Retinal pigment epithelial cell (primary cell): ENCODE results near the gene GYS2.

ENCODE experiments used
- DNase-seq: peaks from one replicate; pipeline ENCODE4 v3.0.0-alpha.2; 2010; ENCODE audit warnings: low read depth
- H3K4me3 ChIP-seq: 2 replicates; pipeline ENCODE4 v1.5.1; 2011; ENCODE audit warnings: mild to moderate bottlenecking, low read length, control low read depth, moderate library complexity
- CTCF ChIP-seq: conservative IDR thresholded peaks from 2 replicates; pipeline ENCODE4 v1.5.1; 2011; ENCODE audit warnings: low read depth, low read length, control low read depth, inconsistent platforms

Gene GYS2

GRCh38 chr12:21566907-21567394, 37.7 kb downstream of the GYS2 start:
- no peak for DNase-seq
- TF ChIP-seq CTCF = no peak
- no peak overlapping the region for H3K4me3 ChIP-seq

GRCh38 chr12:21566223-21566906, 38.3 kb downstream of the GYS2 start:
- H3K4me3 ChIP-seq = no peak overlapping the region
- TF ChIP-seq CTCF = no peak
- no peak for DNase-seq

GRCh38 chr12:21562859-21563258, 41.8 kb downstream of the GYS2 start:
- no peak for TF ChIP-seq CTCF
- no peak overlapping the region for H3K4me3 ChIP-seq
- DNase-seq = no peak

- no peak overlapping the region for H3K4me3 ChIP-seq
- DNase-seq = no peak
- no peak for TF ChIP-seq CTCF
These were observed 43.5 kb downstream of the GYS2 start for GRCh38 chr12:21561158-21561557.

GRCh38 chr12:21559855-21560569, 44.6 kb downstream of the GYS2 start:
- H3K4me3 ChIP-seq = no peak overlapping the region
- DNase-seq = no peak
- no peak for TF ChIP-seq CTCF

- no peak for DNase-seq
- no peak for TF ChIP-seq CTCF
- no peak overlapping the region for H3K4me3 ChIP-seq
These were observed 46.5 kb downstream of the GYS2 start for GRCh38 chr12:21558100-21558679.
